HEK293 (cell line): ENCODE measurements around the gene WAC.

Experiments used
- IKZF3 ChIP-seq: fragments of 450-650 bp; IDR thresholded peaks from 2 replicates; pipeline ENCODE4 v1.5.0; 2018; ENCODE audit warnings: missing biosample characterization, mild to moderate bottlenecking, missing genetic modification characterization, moderate library complexity
- KLF7 ChIP-seq: fragments of 450-650 bp; formaldehyde crosslinking; IDR thresholded peaks from 2 replicates; pipeline ENCODE4 v1.5.1; 2016; ENCODE audit warnings: missing biosample characterization, missing genetic modification characterization, borderline replicate concordance
- OVOL3 ChIP-seq: fragments of 450-650 bp; formaldehyde crosslinking; IDR thresholded peaks from 2 replicates; pipeline ENCODE4 v1.5.1; 2016; ENCODE audit warnings: missing biosample characterization, missing genetic modification characterization
- PBX3 ChIP-seq: sonication (generic); formaldehyde crosslinking; IDR thresholded peaks from 2 replicates; pipeline ENCODE4 v1.8.1; 2022; ENCODE audit warnings: mild to moderate bottlenecking, moderate library complexity, missing genetic modification reagents
- PRDM1 ChIP-seq: fragments of 450-650 bp; formaldehyde crosslinking; IDR thresholded peaks from 2 replicates; pipeline ENCODE4; 2016; ENCODE audit warnings: missing biosample characterization, missing genetic modification characterization
- SALL2 ChIP-seq: fragments of 450-650 bp; formaldehyde crosslinking; IDR thresholded peaks from 2 replicates; pipeline ENCODE4 v1.5.0; 2017; ENCODE audit warnings: missing biosample characterization, mild to moderate bottlenecking, missing genetic modification characterization, borderline replicate concordance
- SETDB1 ChIP-seq: IDR thresholded peaks from one replicate; pipeline ENCODE4 v1.6.1; 2017; ENCODE audit warnings: mild to moderate bottlenecking, low read length, moderate library complexity, mixed read lengths; ENCODE audit not compliant: insufficient read length
- SP2 ChIP-seq: fragments of 450-650 bp; formaldehyde crosslinking; IDR thresholded peaks from 2 replicates; pipeline ENCODE4 v1.5.1; 2016; ENCODE audit warnings: missing biosample characterization, missing genetic modification characterization
- ZBTB49 ChIP-seq: fragments of 450-650 bp; formaldehyde crosslinking; IDR thresholded peaks from 2 replicates; pipeline ENCODE4 v1.5.1; 2016; ENCODE audit warnings: missing biosample characterization, missing genetic modification characterization, low read depth
- ZFP3 ChIP-seq: fragments of 450-650 bp; formaldehyde crosslinking; IDR thresholded peaks from 2 replicates; pipeline ENCODE4 v1.5.1; 2016; ENCODE audit warnings: low read depth, missing biosample characterization, missing genetic modification characterization
- ZIC2 ChIP-seq: fragments of 450-650 bp; formaldehyde crosslinking; IDR thresholded peaks from 2 replicates; pipeline ENCODE4 v1.5.1; 2016; ENCODE audit warnings: missing biosample characterization, missing genetic modification characterization
- ZNF138 ChIP-seq: fragments of 450-650 bp; formaldehyde crosslinking; IDR thresholded peaks from 2 replicates; pipeline ENCODE4 v1.5.1; 2016; ENCODE audit warnings: missing biosample characterization, missing genetic modification characterization, borderline replicate concordance
- ZNF223 ChIP-seq: fragments of 450-650 bp; formaldehyde crosslinking; IDR thresholded peaks from 2 replicates; pipeline ENCODE4 v1.5.1; 2016; ENCODE audit warnings: missing biosample characterization, missing genetic modification characterization
- ZNF302 ChIP-seq: fragments of 450-650 bp; formaldehyde crosslinking; IDR thresholded peaks from 2 replicates; pipeline ENCODE4 v1.5.1; 2016; ENCODE audit warnings: missing biosample characterization, missing genetic modification characterization, low read depth
- ZNF335 ChIP-seq: fragments of 450-650 bp; formaldehyde crosslinking; conservative IDR thresholded peaks from 2 replicates; pipeline ENCODE4 v1.5.1; 2016; ENCODE audit warnings: missing biosample characterization, missing genetic modification characterization
- ZNF354C ChIP-seq: fragments of 450-650 bp; formaldehyde crosslinking; IDR thresholded peaks from 2 replicates; pipeline ENCODE4 v1.5.1; 2016; ENCODE audit warnings: missing biosample characterization, missing genetic modification characterization, low read depth, borderline replicate concordance
- ZNF366 ChIP-seq: fragments of 450-650 bp; formaldehyde crosslinking; conservative IDR thresholded peaks from 2 replicates; pipeline ENCODE4 v1.5.1; 2016; ENCODE audit warnings: missing biosample characterization, missing genetic modification characterization
- ZNF391 ChIP-seq: fragments of 450-650 bp; formaldehyde crosslinking; IDR thresholded peaks from 2 replicates; pipeline ENCODE4 v1.5.1; 2016; ENCODE audit warnings: low read depth, missing biosample characterization, missing genetic modification characterization, borderline replicate concordance
- ZNF449 ChIP-seq: fragments of 450-650 bp; formaldehyde crosslinking; IDR thresholded peaks from 2 replicates; pipeline ENCODE4 v1.5.1; 2017; ENCODE audit warnings: missing biosample characterization, mild to moderate bottlenecking, missing genetic modification characterization, moderate library complexity
- ZNF473 ChIP-seq: fragments of 450-650 bp; formaldehyde crosslinking; IDR thresholded peaks from 2 replicates; pipeline ENCODE4 v1.5.1; 2017; ENCODE audit warnings: missing biosample characterization, missing genetic modification characterization
- ZNF514 ChIP-seq: fragments of 450-650 bp; formaldehyde crosslinking; IDR thresholded peaks from 2 replicates; pipeline ENCODE4 v1.5.1; 2016; ENCODE audit warnings: missing biosample characterization, missing genetic modification characterization
- ZNF530 ChIP-seq: fragments of 450-650 bp; formaldehyde crosslinking; IDR thresholded peaks from 2 replicates; pipeline ENCODE4 v1.5.1; 2016; ENCODE audit warnings: low read depth, missing biosample characterization, missing genetic modification characterization
- ZNF561 ChIP-seq: fragments of 450-650 bp; IDR thresholded peaks from 2 replicates; pipeline ENCODE4 v1.5.1; 2018; ENCODE audit warnings: missing biosample characterization, missing genetic modification characterization, borderline replicate concordance
- ZNF664 ChIP-seq: fragments of 450-650 bp; formaldehyde crosslinking; IDR thresholded peaks from 2 replicates; pipeline ENCODE4 v1.5.1; 2016; ENCODE audit warnings: missing biosample characterization, missing genetic modification characterization
- ZNF677 ChIP-seq: fragments of 450-650 bp; IDR thresholded peaks from 2 replicates; pipeline ENCODE4 v1.5.0; 2018; ENCODE audit warnings: missing biosample characterization, mild to moderate bottlenecking, missing genetic modification characterization, moderate library complexity
- ZNF701 ChIP-seq: fragments of 450-650 bp; formaldehyde crosslinking; IDR thresholded peaks from 2 replicates; pipeline ENCODE4 v1.5.1; 2016; ENCODE audit warnings: missing biosample characterization, missing genetic modification characterization
- ZNF704 ChIP-seq: fragments of 450-650 bp; formaldehyde crosslinking; IDR thresholded peaks from 2 replicates; pipeline ENCODE4 v1.5.1; 2016; ENCODE audit warnings: missing biosample characterization, missing genetic modification characterization
- ZNF777 ChIP-seq: fragments of 450-650 bp; formaldehyde crosslinking; IDR thresholded peaks from 2 replicates; pipeline ENCODE4 v1.5.1; 2017; ENCODE audit warnings: missing biosample characterization, missing genetic modification characterization, borderline replicate concordance
- ZNF785 ChIP-seq: fragments of 450-650 bp; formaldehyde crosslinking; IDR thresholded peaks from 2 replicates; pipeline ENCODE4 v1.5.1; 2016; ENCODE audit warnings: missing biosample characterization, missing genetic modification characterization
- ZNF791 ChIP-seq: fragments of 450-650 bp; formaldehyde crosslinking; IDR thresholded peaks from 2 replicates; pipeline ENCODE4 v1.5.1; 2016; ENCODE audit warnings: missing biosample characterization, missing genetic modification characterization
- ZSCAN18 ChIP-seq: fragments of 450-650 bp; formaldehyde crosslinking; IDR thresholded peaks from 2 replicates; pipeline ENCODE4 v1.5.1; 2016; ENCODE audit warnings: missing biosample characterization, missing genetic modification characterization
- ZXDB ChIP-seq: fragments of 450-650 bp; formaldehyde crosslinking; IDR thresholded peaks from 2 replicates; pipeline ENCODE4 v1.5.1; 2016; ENCODE audit warnings: missing biosample characterization, missing genetic modification characterization

The WAC gene

GRCh38 chr10:28631896-28632583, 99.1 kb downstream of the WAC start (continued):
- TF ChIP-seq SETDB1, result no peak
- no peak for TF ChIP-seq ZNF530
- TF ChIP-seq ZNF335 (tag by site-specific recombination), result 0 out of 2 replicates have a peak, but pooled peaks have one; percentile 27
- TF ChIP-seq ZSCAN18 (tag by site-specific recombination), result no peak
- no peak for TF ChIP-seq ZNF302 (tag by site-specific recombination)
- TF ChIP-seq PRDM1 (tag by site-specific recombination), result peak; percentile 70
- TF ChIP-seq ZNF677 (tag by site-specific recombination), result no peak
- TF ChIP-seq ZNF561 (tag by site-specific recombination), result no peak
- no peak for TF ChIP-seq ZNF704 (tag by site-specific recombination)
- TF ChIP-seq OVOL3, result peak; percentile 83
- no peak for TF ChIP-seq PBX3
- no peak for TF ChIP-seq SP2 (tag by site-specific recombination)
- no peak for TF ChIP-seq ZNF138 (tag by site-specific recombination)
- no peak for TF ChIP-seq KLF7 (tag by site-specific recombination)
- no peak for TF ChIP-seq SALL2 (tag by site-specific recombination)
- TF ChIP-seq ZNF785 (tag by site-specific recombination), result no peak
- peak; percentile 46; the same call in 1 of the 2 replicates for TF ChIP-seq IKZF3 (tag by site-specific recombination)
- TF ChIP-seq ZXDB (tag by site-specific recombination), result peak; percentile 56; the same call in 1 of the 2 replicates
- no peak for TF ChIP-seq ZBTB49 (tag by site-specific recombination)
- TF ChIP-seq ZNF366 (tag by site-specific recombination), result peak; percentile 66
- TF ChIP-seq ZNF701, result no peak
- no peak for TF ChIP-seq ZFP3 (tag by site-specific recombination)
- TF ChIP-seq ZNF777, result no peak
- TF ChIP-seq ZNF514 (tag by site-specific recombination), result no peak
- TF ChIP-seq ZNF473 (tag by site-specific recombination), result no peak
- TF ChIP-seq ZIC2 (tag by site-specific recombination), result no peak
- no peak for TF ChIP-seq ZNF791 (tag by site-specific recombination)
- peak; percentile 91 for TF ChIP-seq ZNF664
- peak; percentile 61; the same call in 1 of the 2 replicates for TF ChIP-seq ZNF449
- no peak for TF ChIP-seq ZNF223 (tag by site-specific recombination)
- TF ChIP-seq ZNF391 (tag by site-specific recombination), result no peak; the same call in 1 of the 2 replicates
- no peak for TF ChIP-seq ZNF354C (tag by site-specific recombination)
